Right lobe of liver (tissue), 6 donors: ENCODE measurements around the gene TLL2. TPM values are rescaled to one million over a fixed set of nuclear protein-coding genes. Genes with fewer than 3 reads are reported as not detected.

Source experiments
- ATAC-seq, 4 donors: fragments of 200-7000 bp; cut with Tn5 transposase; one replicate each; pipeline ENCODE4 v1.9.1; 2020; ENCODE audit warnings: mild to moderate bottlenecking in 4 of 4, moderate library complexity in 4 of 4
- DNase-seq, 3 donors: peaks; one replicate each; pipeline ENCODE4 v3.0.0-alpha.2; 2020
- H3K27ac ChIP-seq, 3 donors: fragments of 200-600 bp; one replicate each; pipeline ENCODE4 v1.8.0; 2022
- H3K27me3 ChIP-seq, 2 donors: fragments of 200-600 bp; one replicate each; pipeline ENCODE4 v1.8.0; 2022
- H3K36me3 ChIP-seq, 4 donors: fragments of 200-600 bp; sonication (generic) in 1 of 4; one replicate each; pipeline versions ENCODE4 v1.5.1 to v1.8.0; 2017 to 2022; ENCODE audit warnings: control low read depth in 1 of 4
- H3K4me1 ChIP-seq, 4 donors: fragments of 200-600 bp; sonication (generic) in 1 of 4; one replicate each; pipeline versions ENCODE4 v1.5.1 to v1.8.0; 2017 to 2022; ENCODE audit warnings: control low read depth in 1 of 4
- H3K4me3 ChIP-seq, 3 donors: fragments of 200-600 bp; one replicate each; pipeline ENCODE4 v1.8.0; 2022
- H3K9me3 ChIP-seq, 4 donors: fragments of 200-600 bp; sonication (generic) in 1 of 4; one replicate each; pipeline versions ENCODE4 v1.5.1 to v1.8.0; 2017 to 2022; ENCODE audit warnings: control low read depth in 1 of 4
- POLR2A ChIP-seq: fragments of 450-650 bp; IDR thresholded peaks from one replicate; pipeline ENCODE4 v1.6.1; 2017; ENCODE audit warnings: antibody characterized with exemption, mild to moderate bottlenecking
- WGBS: methylation state at CpG from one replicate; pipeline ENCODE4 v1.1.6; 2018; ENCODE audit warnings: low coverage, low lambda C conversion rate; ENCODE audit not compliant: insufficient coverage; ENCODE audit errors: missing lambda C conversion rate; 5-methylcytosine and 5-hydroxymethylcytosine counted together
- intact Hi-C, 2 donors: fragments of 100-400 bp; cut with DNase I; formaldehyde crosslinking; loops; one replicate each; pipeline versions ENCODE4 v1.11.2 to v1.14.1; 2022
- total RNA-seq, 6 experiments: library from RNA; depleted of rRNA in 2 of 6; stranded (reverse); fragments of >200 nt in 2 of 6; fragmentation: NEBNext Ultra II Directional in 3 of 6; extraction: Animal tissue kit (Norgen Biotek cat#: 25700) in 3 of 6; gene quantifications; one replicate each; pipeline versions ENCODE4 v1.1.0 to v1.2.4, GENCODE V29; 2016 to 2023
- TF ChIP-seq, protein P1 (sequence below), 4 donors: fragments of 200-600 bp in 3 of 4; fragments of 450-650 bp in 1 of 4; IDR thresholded peaks; one replicate each; pipeline versions ENCODE4 v1.5.1 to v1.8.0; 2016 to 2022; ENCODE audit warnings: antibody characterized with exemption in 4 of 4, mild to moderate bottlenecking in 2 of 4
- donor health status: DM: no; HTN: yes; CAD: no.
- donor health status: DM: no; HTN: no; CAD: no.
- donor health status: DM: no; HTN: no; CAD: no.
- donor health status: DM: no; HTN: yes; CAD: no.
- donor health status: DM: no; HTN: yes; CAD: no.

TLL2 gene
- total RNA-seq, 6 experiments from 2014 or later = 0.11 to 0.14 TPM; not detected in 4

DNA sequence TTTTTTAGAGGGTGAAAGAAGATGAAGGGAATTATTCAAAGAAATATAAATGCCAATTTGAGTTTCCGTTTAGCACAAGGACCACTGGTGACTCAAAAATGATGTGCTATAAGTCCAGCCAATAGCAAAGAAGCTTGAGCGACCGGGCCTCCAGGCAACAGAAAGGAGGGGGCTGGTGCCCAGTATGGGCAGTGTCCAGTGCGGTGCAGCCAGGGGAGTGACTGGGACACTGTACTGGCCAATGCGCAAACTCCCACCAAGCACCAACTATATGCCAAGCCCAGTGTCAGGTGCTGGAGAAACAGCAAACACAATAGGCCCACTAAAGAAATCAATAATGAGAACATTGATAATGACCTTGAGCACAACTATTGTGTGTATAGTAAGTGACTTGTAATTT lies 144.8 kb downstream of the TLL2 start:
- no peaks in the 10 kb centered on the region for H3K4me1 ChIP-seq
- intact Hi-C loops = no loop called here
- ATAC-seq (no peak), DNase-seq (no peak)
- 89% methylated on average over 2 of the region's 5 CpGs for WGBS
- no peak overlapping the region for H3K27ac ChIP-seq
- no peaks in the 10 kb centered on the region for H3K27me3 ChIP-seq
- H3K9me3 ChIP-seq = no peaks in the 10 kb centered on the region
- no peaks in the 10 kb centered on the region for H3K36me3 ChIP-seq
- no peak overlapping the region for H3K4me3 ChIP-seq
- TF ChIP-seq, protein P1, sequence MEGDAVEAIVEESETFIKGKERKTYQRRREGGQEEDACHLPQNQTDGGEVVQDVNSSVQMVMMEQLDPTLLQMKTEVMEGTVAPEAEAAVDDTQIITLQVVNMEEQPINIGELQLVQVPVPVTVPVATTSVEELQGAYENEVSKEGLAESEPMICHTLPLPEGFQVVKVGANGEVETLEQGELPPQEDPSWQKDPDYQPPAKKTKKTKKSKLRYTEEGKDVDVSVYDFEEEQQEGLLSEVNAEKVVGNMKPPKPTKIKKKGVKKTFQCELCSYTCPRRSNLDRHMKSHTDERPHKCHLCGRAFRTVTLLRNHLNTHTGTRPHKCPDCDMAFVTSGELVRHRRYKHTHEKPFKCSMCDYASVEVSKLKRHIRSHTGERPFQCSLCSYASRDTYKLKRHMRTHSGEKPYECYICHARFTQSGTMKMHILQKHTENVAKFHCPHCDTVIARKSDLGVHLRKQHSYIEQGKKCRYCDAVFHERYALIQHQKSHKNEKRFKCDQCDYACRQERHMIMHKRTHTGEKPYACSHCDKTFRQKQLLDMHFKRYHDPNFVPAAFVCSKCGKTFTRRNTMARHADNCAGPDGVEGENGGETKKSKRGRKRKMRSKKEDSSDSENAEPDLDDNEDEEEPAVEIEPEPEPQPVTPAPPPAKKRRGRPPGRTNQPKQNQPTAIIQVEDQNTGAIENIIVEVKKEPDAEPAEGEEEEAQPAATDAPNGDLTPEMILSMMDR (IDR thresholded peaks at IDR 0.05) = no peak
- no peak for TF ChIP-seq POLR2A

DNA sequence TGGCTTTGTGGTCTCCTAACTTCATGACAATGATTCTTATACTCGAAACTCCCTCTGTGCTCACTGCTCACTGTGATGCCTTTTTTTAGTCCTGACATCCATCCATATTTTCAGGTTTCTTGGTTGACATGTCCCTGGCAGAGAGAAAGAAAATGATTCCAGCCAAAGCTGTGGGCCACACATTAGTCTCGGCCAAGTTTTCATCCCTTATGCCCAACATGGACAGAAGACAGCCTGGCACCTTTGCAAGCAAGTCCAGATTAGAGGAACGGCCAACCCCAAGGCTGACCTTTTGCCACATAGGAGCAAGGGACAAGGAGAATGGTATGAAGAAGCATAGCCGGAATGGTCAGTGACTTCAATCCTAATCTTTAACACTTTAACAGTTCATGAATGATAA lies 146.3 kb downstream of the TLL2 start:
- ATAC-seq (no peak), DNase-seq (no peak)
- 70% methylated on average over 3 of the region's 4 CpGs for WGBS
- no peak overlapping the region for H3K27ac ChIP-seq
- no peaks in the 10 kb centered on the region for H3K36me3 ChIP-seq
- H3K4me3 ChIP-seq = no peak overlapping the region
- no peaks in the 10 kb centered on the region for H3K9me3 ChIP-seq
- no peaks in the 10 kb centered on the region for H3K4me1 ChIP-seq
- no peak for TF ChIP-seq POLR2A
- TF ChIP-seq, protein P1 (IDR thresholded peaks at IDR 0.05) = no peak
- H3K27me3 ChIP-seq = no peaks in the 10 kb centered on the region
- intact Hi-C loops = no loop called here

DNA sequence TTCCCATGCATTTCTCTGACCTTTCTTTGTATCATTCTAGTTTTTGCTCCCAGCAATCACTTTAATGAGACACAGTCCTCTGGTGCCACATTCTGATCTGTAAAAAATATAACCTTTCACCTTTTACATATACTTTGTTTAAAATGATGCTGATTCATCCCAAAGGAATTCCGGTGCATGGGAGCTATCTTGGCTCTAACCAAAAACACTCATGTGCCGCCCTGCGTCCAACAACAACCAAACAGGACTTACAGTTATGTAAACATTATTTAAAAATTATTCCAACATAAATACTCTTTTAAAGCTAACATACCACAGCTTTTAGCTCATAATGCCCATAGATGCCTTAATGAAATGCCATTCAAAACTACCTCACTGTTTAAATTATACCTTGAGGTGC lies 147.2 kb downstream of the TLL2 start:
- DNase-seq (no peak), ATAC-seq (no peak)
- TF ChIP-seq POLR2A = no peak
- TF ChIP-seq, protein P1 (IDR thresholded peaks at IDR 0.05) = no peak
- Histone ChIP-seq H3K9me3 (no peaks in the 10 kb centered on the region), H3K27me3 (no peaks in the 10 kb centered on the region), H3K4me1 (no peaks in the 10 kb centered on the region), H3K4me3 (no peak overlapping the region), H3K27ac (no peak overlapping the region), H3K36me3 (no peaks in the 10 kb centered on the region)
- 69% methylated on average over 3 of the region's 3 CpGs for WGBS
- intact Hi-C loops = no loop called here

DNA sequence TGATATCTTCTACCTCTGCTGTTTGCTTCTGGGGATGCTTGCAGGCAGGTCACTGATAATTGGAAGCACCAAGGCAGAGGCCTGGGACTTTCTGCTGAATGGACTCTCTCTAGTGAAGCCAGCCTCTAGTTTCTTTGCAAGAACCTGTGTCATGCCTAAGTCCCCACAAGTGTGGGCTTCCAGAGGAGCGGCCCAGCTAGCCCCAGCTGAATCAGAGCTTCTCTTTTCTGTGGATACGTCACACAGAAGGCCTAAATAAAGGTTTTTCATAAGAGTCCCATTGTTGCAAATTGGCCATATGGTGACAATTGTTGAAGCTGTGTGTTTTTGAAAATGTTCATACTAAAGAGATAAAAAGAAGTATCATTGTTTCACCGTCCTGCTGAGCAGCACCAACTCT lies 148.2 kb downstream of the TLL2 start:
- ATAC-seq = no peak
- TF ChIP-seq, protein P1 (IDR thresholded peaks at IDR 0.05) = no peak
- Histone ChIP-seq H3K4me3 (no peak overlapping the region), H3K27me3 (no peaks in the 10 kb centered on the region), H3K9me3 (no peaks in the 10 kb centered on the region), H3K27ac (no peak overlapping the region), H3K4me1 (no peaks in the 10 kb centered on the region), H3K36me3 (no peaks in the 10 kb centered on the region)
- intact Hi-C loops = no loop called here
- WGBS = 83% methylated on average over 2 of the region's 3 CpGs
- DNase-seq = no peak

DNA sequence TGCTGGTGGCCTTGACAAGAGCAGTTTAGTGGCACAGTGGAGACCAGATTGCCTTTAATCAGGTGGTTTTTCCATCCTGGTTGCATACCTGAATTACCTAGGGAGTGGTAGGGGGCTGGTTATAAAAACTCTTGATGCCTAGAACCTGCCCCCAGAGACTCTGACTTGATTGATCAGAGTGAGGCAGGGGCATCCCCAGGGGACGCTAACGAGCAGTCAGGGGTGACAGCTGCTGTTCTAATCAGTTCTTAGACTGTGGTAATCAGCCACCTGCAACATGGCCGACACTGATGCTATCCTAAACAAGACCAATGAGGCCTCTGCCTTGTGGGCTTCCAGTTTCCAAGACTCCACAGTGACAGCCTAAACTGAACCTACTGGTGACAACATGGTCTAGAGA lies 153.0 kb downstream of the TLL2 start:
- H3K4me3 ChIP-seq = no peak overlapping the region
- TF ChIP-seq, protein P1 (IDR thresholded peaks at IDR 0.05) = no peak
- TF ChIP-seq POLR2A = no peak
- DNase-seq (no peak), ATAC-seq (no peak)
- intact Hi-C loops = no loop called here
- no peaks in the 10 kb centered on the region for H3K27me3 ChIP-seq
- WGBS = 42% methylated on average over 2 of the region's 3 CpGs
- no peaks in the 10 kb centered on the region for H3K9me3 ChIP-seq
- no peaks in the 10 kb centered on the region for H3K36me3 ChIP-seq
- no peaks in the 10 kb centered on the region for H3K4me1 ChIP-seq
- H3K27ac ChIP-seq = no peak overlapping the region
